NCI-H774 (cell line): ENCODE measurements around the gene SPSB3.
"Not testable (repeated sequence)": the region's sequence is repeated elsewhere in the genome, so short reads cannot be mapped to it uniquely, and the experiment has no call there.

Source experiments
- DNase-seq: peaks from one replicate; lab custom pipeline; 2025; lab: John Stamatoyannopoulos, UW

The SPSB3 gene

GRCh38 chr16:1741553-1742165, 40.7 kb downstream of the SPSB3 start:
- no peak for DNase-seq

GRCh38 chr16:1740781-1741490, 41.4 kb downstream of the SPSB3 start:
- DNase-seq: no peak

- DNase-seq: no peak
Observed at GRCh38 chr16:1740234-1740633, 42.1 kb downstream of the SPSB3 start.

DNA sequence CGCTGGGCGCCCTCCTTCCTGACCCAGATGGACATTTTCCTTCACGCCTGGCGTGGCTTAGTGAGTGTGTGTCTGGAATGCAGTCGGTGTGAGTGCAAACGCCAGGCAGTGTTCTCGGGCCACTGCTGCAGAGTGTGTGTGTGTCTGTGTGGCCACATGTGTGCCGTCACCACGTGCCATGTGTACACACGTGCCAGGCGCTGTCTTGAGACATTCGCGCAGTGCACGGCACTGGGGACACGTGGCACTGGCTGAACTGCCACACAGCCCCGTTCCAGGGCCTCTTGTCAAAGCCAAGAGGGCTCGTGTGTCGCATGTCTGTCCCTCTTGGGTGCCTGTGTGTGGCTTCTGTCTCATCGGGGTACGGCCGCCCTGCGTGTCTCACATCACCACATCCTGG, 47.6 kb downstream of the SPSB3 start:
- no peak for DNase-seq

DNA sequence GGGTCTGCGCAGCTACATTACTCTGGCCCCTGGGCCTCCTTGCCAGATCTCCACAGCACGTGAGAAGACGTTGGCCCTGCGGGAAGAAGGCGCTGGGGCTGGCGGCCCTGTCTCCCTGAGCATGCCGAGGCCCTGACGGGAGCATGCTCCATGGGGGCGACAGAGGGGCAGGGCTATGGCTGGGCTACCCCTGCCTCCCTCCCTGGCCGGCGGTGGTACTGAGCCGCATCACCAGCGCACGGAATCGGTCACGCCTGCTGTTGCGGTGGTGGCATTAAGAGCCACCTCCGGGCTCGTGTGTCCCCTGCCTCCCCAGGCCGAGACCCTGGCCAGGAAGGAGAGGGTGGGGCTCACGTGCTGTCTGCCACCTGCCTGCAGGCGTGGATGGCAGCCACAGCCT, 48.2 kb downstream of the SPSB3 start:
- DNase-seq: no peak

DNA sequence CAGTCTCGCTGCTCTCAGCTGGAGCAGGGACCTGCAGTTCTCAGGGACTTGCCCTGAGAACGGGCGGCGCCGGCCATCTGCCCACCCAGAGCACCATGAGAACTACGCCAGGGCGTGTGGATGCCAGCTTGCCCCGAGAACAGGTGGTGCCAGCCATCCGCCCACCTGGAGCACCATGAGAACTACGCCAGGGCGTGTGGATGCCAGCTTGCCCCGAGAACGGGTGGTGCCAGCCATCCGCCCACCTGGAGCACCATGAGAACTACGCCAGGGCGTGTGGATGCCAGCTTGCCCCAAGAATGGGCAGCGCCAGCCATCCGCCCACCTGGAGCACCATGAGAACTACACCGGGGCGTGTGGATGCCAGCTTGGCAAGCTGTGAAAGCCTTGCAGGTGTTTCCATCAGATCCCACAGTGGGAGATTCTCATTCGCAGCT, 49.8 kb downstream of the SPSB3 start:
- DNase-seq: not testable (repeated sequence)

GRCh38 chr16:1732071-1732470, 50.3 kb downstream of the SPSB3 start:
- DNase-seq: no peak

- no peak for DNase-seq
Observed at GRCh38 chr16:1731603-1732002, 50.8 kb downstream of the SPSB3 start.

DNA sequence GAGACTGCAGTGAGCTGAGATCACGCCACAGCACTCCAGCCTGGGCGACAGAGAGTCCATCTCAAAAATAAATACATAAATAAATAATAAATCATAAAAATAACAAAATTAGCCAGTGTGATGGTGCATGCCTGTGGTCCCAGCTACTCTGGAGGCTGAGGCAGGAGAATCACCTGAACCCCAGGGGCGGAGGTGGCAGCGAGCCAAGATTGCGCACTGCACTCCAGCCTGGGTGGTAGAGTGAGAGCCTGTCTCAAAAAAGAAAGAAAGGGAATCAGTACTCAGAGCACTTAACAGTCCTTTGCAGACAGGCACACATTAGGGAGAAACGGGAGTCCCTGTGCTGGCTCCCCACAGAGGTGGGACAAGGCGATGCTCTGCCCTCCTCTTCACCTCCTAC, 51.3 kb downstream of the SPSB3 start:
- no peak for DNase-seq

DNA sequence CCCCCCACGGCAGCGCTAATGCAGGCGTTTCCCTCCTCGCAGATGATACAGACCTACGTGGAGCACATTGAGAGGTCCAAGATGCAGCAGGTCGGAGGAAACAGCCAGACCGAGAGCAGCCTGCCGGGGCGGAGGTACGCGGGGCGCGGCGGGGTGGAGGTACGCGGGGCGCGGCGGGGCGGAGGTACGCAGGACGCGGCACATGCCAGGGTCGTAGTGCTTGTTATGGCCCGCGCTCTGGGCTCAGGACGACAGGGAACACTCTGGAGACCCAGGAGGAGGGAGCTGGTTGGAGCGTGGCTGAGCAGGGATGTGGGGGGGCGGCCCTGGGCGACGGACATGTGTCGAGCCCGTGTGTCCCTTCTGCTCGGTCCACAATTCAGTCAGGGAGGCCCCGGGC, 52.9 kb downstream of the SPSB3 start:
- DNase-seq: no peak

DNA sequence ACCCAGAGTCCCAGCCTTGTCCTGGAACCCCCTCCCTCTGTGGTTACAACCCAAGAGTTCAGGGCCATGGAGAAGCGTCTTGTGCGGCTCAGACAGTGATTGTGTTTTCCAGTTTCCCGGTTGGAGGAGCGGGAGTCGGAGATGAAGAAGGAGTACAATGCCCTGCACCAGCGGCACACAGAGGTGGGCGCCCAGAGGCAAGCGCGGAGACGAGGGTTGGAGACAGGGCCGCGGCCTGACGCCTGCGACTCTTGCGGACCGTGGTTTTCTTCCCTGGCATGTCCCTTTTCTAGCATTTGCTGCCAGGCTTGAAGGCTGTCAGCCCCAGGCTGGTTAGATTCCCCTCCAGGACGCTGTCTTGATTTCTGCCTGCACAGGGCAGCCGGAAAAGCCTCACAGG, 53.3 kb downstream of the SPSB3 start:
- no peak for DNase-seq

- no peak for DNase-seq
Observed at GRCh38 chr16:1727651-1728624, 54.4 kb downstream of the SPSB3 start.
